B cell (primary cell): ENCODE measurements around the gene ARID4B. TPM values are rescaled to one million over a fixed set of nuclear protein-coding genes. Genes with fewer than 3 reads are reported as not detected.

ENCODE experiments used
- ATAC-seq: fragments of 200-7000 bp; cut with Tn5 transposase; one replicate; pipeline ENCODE4 v1.10.0; 2021; ENCODE audit warnings: low read depth, mild to moderate bottlenecking, moderate number of reproducible peaks, moderate library complexity
- CTCF ChIA-PET: fragments of 350-600 bp; sonication (Branson Sonifier 250); formaldehyde crosslinking; loops from one replicate; lab custom pipeline; 2021; ENCODE audit warnings: antibody characterized with exemption, inconsistent platforms; lab: Charles Lee
- POLR2A ChIA-PET: fragments of 350-600 bp; sonication (Branson Sonifier 250); formaldehyde crosslinking; loops from one replicate; lab custom pipeline; 2021; ENCODE audit warnings: antibody characterized with exemption; lab: Charles Lee
- DNase-seq: peaks from one replicate; pipeline ENCODE4 v3.0.0; 2013
- H2AFZ ChIP-seq: 2 replicates; pipeline ENCODE4 v1.6.1; 2012; ENCODE audit warnings: mild to moderate bottlenecking, low read depth, low read length; ENCODE audit not compliant: insufficient read depth, poor library complexity, severe bottlenecking
- H3K27ac ChIP-seq, 2 donors: 1 replicate in 1 of 2; 2 replicates in 1 of 2; pipeline ENCODE4 v1.5.1; 2012 to 2013; ENCODE audit warnings: low read length in 2 of 2, mild to moderate bottlenecking in 2 of 2, moderate library complexity in 1 of 2
- H3K27me3 ChIP-seq, 4 experiments: fragments of 200-600 bp in 1 of 4; sonication (generic) in 1 of 4; replicated peaks in 1 of 4; 1 replicate in 2 of 4; 2 replicates in 2 of 4; pipeline versions ENCODE4 v1.6.1 to v1.7.0; 2013 to 2016; ENCODE audit warnings: low read length in 3 of 4, mild to moderate bottlenecking in 2 of 4, mixed read lengths in 1 of 4, moderate library complexity in 1 of 4; ENCODE audit not compliant: insufficient read depth in 4 of 4, control insufficient read depth in 3 of 4; ENCODE audit errors: control extremely low read depth in 1 of 4
- H3K36me3 ChIP-seq, 2 experiments: replicated peaks in 1 of 2; 1 replicate in 1 of 2; 2 replicates in 1 of 2; pipeline versions ENCODE4 v1.6.1 to v1.7.1; 2013; ENCODE audit warnings: low read length in 1 of 2; ENCODE audit not compliant: insufficient read depth in 2 of 2, control insufficient read depth in 1 of 2; ENCODE audit errors: control extremely low read depth in 1 of 2, extremely low read depth in 1 of 2
- H3K4me1 ChIP-seq, 2 donors: fragments of 200-600 bp in 1 of 2; sonication (generic) in 1 of 2; 1 replicate in 1 of 2; 2 replicates in 1 of 2; pipeline versions ENCODE4 v1.5.1 to v1.6.1; 2013 to 2017; ENCODE audit warnings: low read length in 2 of 2; ENCODE audit not compliant: control insufficient read depth in 2 of 2, insufficient read depth in 2 of 2
- H3K4me2 ChIP-seq: replicated peaks from 2 replicates; pipeline ENCODE3; 2012; ENCODE audit warnings: mild to moderate bottlenecking, low read depth, low read length; ENCODE audit not compliant: poor library complexity, severe bottlenecking
- H3K4me3 ChIP-seq, 5 experiments: fragments of 200-600 bp in 1 of 5; sonication (generic) in 1 of 5; 1 replicate in 3 of 5; 2 replicates in 2 of 5; pipeline versions ENCODE4 v1.5.1 to v1.7.0; 2011 to 2016; ENCODE audit warnings: low read length in 4 of 5, mild to moderate bottlenecking in 4 of 5, low read depth in 2 of 5, control low read depth in 1 of 5, moderate library complexity in 1 of 5; ENCODE audit not compliant: insufficient read depth in 1 of 5; ENCODE audit errors: control extremely low read depth in 1 of 5, extremely low read depth in 1 of 5
- H3K79me2 ChIP-seq: fragments of 200-600 bp; sonication (generic); one replicate; pipeline ENCODE4 v1.6.0; 2016; ENCODE audit warnings: low read length; ENCODE audit not compliant: control insufficient read depth, insufficient read depth
- H3K9ac ChIP-seq: fragments of 200-600 bp; sonication (generic); 2 replicates; pipeline ENCODE4 v1.6.1; 2017; ENCODE audit warnings: mild to moderate bottlenecking, low read length, moderate library complexity
- H3K9me3 ChIP-seq, 3 donors: one replicate each; pipeline versions ENCODE4 v1.6.1 to v1.7.1; 2013; ENCODE audit warnings: low read length in 2 of 3; ENCODE audit not compliant: control insufficient read depth in 2 of 3, insufficient read depth in 1 of 3; ENCODE audit errors: control extremely low read depth in 1 of 3
- H4K20me1 ChIP-seq: 2 replicates; pipeline ENCODE4 v1.6.0; 2012; ENCODE audit warnings: mild to moderate bottlenecking, low read length; ENCODE audit not compliant: insufficient read depth, control insufficient read depth, poor library complexity, severe bottlenecking
- H3K27ac Mint-ChIP-seq: one replicate; pipeline ENCODE4 v1.8.0; 2021; ENCODE audit warnings: mixed read lengths
- H3K27me3 Mint-ChIP-seq: one replicate; pipeline ENCODE4 v1.8.0; 2021; ENCODE audit warnings: mixed read lengths
- H3K4me1 Mint-ChIP-seq: one replicate; pipeline ENCODE4 v1.8.0; 2021; ENCODE audit warnings: mixed read lengths
- H3K4me3 Mint-ChIP-seq: one replicate; pipeline ENCODE4 v1.8.0; 2021; ENCODE audit warnings: mixed read lengths
- H3K9me3 Mint-ChIP-seq: one replicate; pipeline ENCODE4 v1.8.0; 2022; ENCODE audit warnings: mixed read lengths; ENCODE audit not compliant: insufficient read depth
- CTCF ChIP-seq: fragments of 200-600 bp; IDR thresholded peaks from one replicate; pipeline ENCODE4 v1.8.0; 2022; ENCODE audit warnings: antibody characterized with exemption, mild to moderate bottlenecking
- EZH2 ChIP-seq: IDR thresholded peaks from 2 replicates; pipeline ENCODE4 v1.6.1; 2012; ENCODE audit warnings: borderline replicate concordance, low read depth, mild to moderate bottlenecking, moderate library complexity, low read length; ENCODE audit not compliant: insufficient read depth, poor library complexity, severe bottlenecking
- WGBS: methylation state at CpG from one replicate; pipeline ENCODE4 v1.1.5; 2013; ENCODE audit warnings: missing lambda C conversion rate; ENCODE audit not compliant: insufficient coverage; 5-methylcytosine and 5-hydroxymethylcytosine counted together
- intact Hi-C: fragments of 100-400 bp; cut with micrococcal nuclease; formaldehyde crosslinking; loops from one replicate; pipeline ENCODE4 v1.10.0; 2022
- polyA plus RNA-seq: library from polyadenylated mRNA; depleted of rRNA; stranded (reverse); fragments of >200 nt; gene quantifications from 2 replicates; pipeline ENCODE4 v1.2.3, GENCODE V29; 2012
- total RNA-seq, 2 donors: library from RNA; stranded (reverse); fragments of 120-200 nt in 1 of 2; gene quantifications; 1 replicate in 1 of 2; 2 replicates in 1 of 2; pipeline versions ENCODE4 v1.2.3 to v1.2.4, GENCODE V29; 2013 to 2022

Gene ARID4B
- total and polyA plus RNA-seq, 2 donors (not counting 1 experiment from before 2014, with no cell fraction given) = 13.2 to 110 TPM

- H2AFZ ChIP-seq = peak within 1 kb of the TSS; percentile 90
- no peaks in the 10 kb centered on the region for H3K9me3 ChIP-seq
- H3K36me3 ChIP-seq = peaks cover 0 to 1% of the 10 kb centered on the region in 2 experiments
- peak within 1 kb of the TSS; percentile 89 to 99 (median 99) for H3K4me3 ChIP-seq
- POLR2A ChIA-PET = interaction anchor here (0.6 to 1.4 kb wide), 4 partner anchors 52 to 840 kb away, joined by 3 to 6 read pairs (median 3); partner anchors contain the start of gene RBM34
- Mint-ChIP-seq H3K27ac (no peak within 1 kb of the TSS), H3K9me3 (no peaks in the 10 kb centered on the region), H3K4me3 (no peak within 1 kb of the TSS), H3K4me1 (peaks cover 52% of the 10 kb centered on the region), H3K27me3 (no peaks in the 10 kb centered on the region)
- no peak for TF ChIP-seq EZH2
- TF ChIP-seq CTCF = peak; percentile 36
- ATAC-seq (peak; percentile 75), DNase-seq (peak; percentile 98)
- peak within 1 kb of the TSS; percentile 89 to 98 for H3K27ac ChIP-seq
- H4K20me1 ChIP-seq = peaks cover 61% of the 10 kb centered on the region
- peaks cover 33 to 58% of the 10 kb centered on the region in 2 donors for H3K4me1 ChIP-seq
- intact Hi-C loops = loop anchor here (1.0 to 10.0 kb wide), 11 partner anchors 39 to 1466 kb away; partner anchors contain the start of genes B3GALNT2, COA6, IRF2BP2 and LYST
- H3K79me2 ChIP-seq = peaks cover 89% of the 10 kb centered on the region
- H3K4me2 ChIP-seq = peak within 1 kb of the TSS; percentile 85
- under 1% methylated on average over 43 of the region's 54 CpGs for WGBS
- H3K27me3 ChIP-seq = no peaks in the 10 kb centered on the region
- CTCF ChIA-PET = interaction anchor here (0.5 to 2.7 kb wide), 5 partner anchors 30 to 176 kb away, joined by 3 to 8 read pairs (median 3); partner anchors contain the start of genes B3GALNT2 and TBCE
- H3K9ac ChIP-seq = peak within 1 kb of the TSS; percentile 96
These were observed 526 bp upstream of the ARID4B start, which contains the start of gene GGPS1 for GRCh38 chr1:235328271-235329138. GGPS1 (plus strand) TSS chr1:235328570; CDS start chr1:235335265, 6,695 bp downstream.
